Uterus (tissue), 4 donors: ENCODE measurements around the gene ACKR3. TPM values are rescaled to one million over a fixed set of nuclear protein-coding genes. Genes with fewer than 3 reads are reported as not detected.

Source experiments
- DNase-seq, 2 donors: peaks; one replicate each; pipeline ENCODE4 v3.0.0-alpha.2; 2019 to 2020
- H3K27ac ChIP-seq, 2 donors: fragments of 200-600 bp; sonication (generic); 1 replicate in 1 of 2; 2 replicates in 1 of 2; pipeline ENCODE4 v1.5.1; 2016 to 2018
- H3K27me3 ChIP-seq, 2 donors: fragments of 200-600 bp; sonication (generic); one replicate each; pipeline ENCODE4 v1.5.1; 2018 to 2019; ENCODE audit warnings: control low read depth in 1 of 2
- H3K36me3 ChIP-seq, 2 donors: fragments of 200-600 bp; sonication (generic); one replicate each; pipeline ENCODE4 v1.5.1; 2019; ENCODE audit warnings: control low read depth in 1 of 2
- H3K4me1 ChIP-seq, 2 donors: fragments of 200-600 bp; sonication (generic); one replicate each; pipeline ENCODE4 v1.5.1; 2018 to 2019; ENCODE audit warnings: control low read depth in 1 of 2
- H3K4me3 ChIP-seq, 2 donors: fragments of 200-600 bp; sonication (generic); 1 replicate in 1 of 2; 2 replicates in 1 of 2; pipeline ENCODE4 v1.5.1; 2018 to 2019; ENCODE audit warnings: mild to moderate bottlenecking in 1 of 2
- H3K9me3 ChIP-seq, 2 donors: fragments of 200-600 bp; sonication (generic); one replicate each; pipeline ENCODE4 v1.5.1; 2019; ENCODE audit warnings: control low read depth in 1 of 2
- POLR2A ChIP-seq, 2 donors: fragments of 450-650 bp; IDR thresholded peaks; one replicate each; pipeline ENCODE4 v1.6.1; 2016; ENCODE audit warnings: antibody characterized with exemption in 2 of 2, mild to moderate bottlenecking in 1 of 2, moderate library complexity in 1 of 2
- intact Hi-C: fragments of 100-400 bp; cut with DNase I; formaldehyde crosslinking; loops from one replicate; pipeline ENCODE4 v1.15.1; 2023; ENCODE audit warnings: low total_unique reads
- total RNA-seq, 4 donors: library from RNA; depleted of rRNA in 3 of 4; stranded (reverse); fragments of >200 nt in 3 of 4; gene quantifications; one replicate each; pipeline versions ENCODE4 v1.1.0 to v1.2.4, GENCODE V29; 2014 to 2023
- TF ChIP-seq, protein P1 (sequence below), 4 experiments: fragments of 200-600 bp in 2 of 4; fragments of 450-650 bp in 2 of 4; sonication (generic) in 2 of 4; IDR thresholded peaks; one replicate each; pipeline ENCODE4 v1.5.1; 2016 to 2019; ENCODE audit warnings: antibody characterized with exemption in 4 of 4, mild to moderate bottlenecking in 2 of 4, moderate library complexity in 1 of 4
- donor health status: DM: yes; HTN: yes; CAD: no.

The ACKR3 gene
- total RNA-seq, 4 donors from 2014 or later = 11.8 to 61.5 (median 26.2) TPM

DNA sequence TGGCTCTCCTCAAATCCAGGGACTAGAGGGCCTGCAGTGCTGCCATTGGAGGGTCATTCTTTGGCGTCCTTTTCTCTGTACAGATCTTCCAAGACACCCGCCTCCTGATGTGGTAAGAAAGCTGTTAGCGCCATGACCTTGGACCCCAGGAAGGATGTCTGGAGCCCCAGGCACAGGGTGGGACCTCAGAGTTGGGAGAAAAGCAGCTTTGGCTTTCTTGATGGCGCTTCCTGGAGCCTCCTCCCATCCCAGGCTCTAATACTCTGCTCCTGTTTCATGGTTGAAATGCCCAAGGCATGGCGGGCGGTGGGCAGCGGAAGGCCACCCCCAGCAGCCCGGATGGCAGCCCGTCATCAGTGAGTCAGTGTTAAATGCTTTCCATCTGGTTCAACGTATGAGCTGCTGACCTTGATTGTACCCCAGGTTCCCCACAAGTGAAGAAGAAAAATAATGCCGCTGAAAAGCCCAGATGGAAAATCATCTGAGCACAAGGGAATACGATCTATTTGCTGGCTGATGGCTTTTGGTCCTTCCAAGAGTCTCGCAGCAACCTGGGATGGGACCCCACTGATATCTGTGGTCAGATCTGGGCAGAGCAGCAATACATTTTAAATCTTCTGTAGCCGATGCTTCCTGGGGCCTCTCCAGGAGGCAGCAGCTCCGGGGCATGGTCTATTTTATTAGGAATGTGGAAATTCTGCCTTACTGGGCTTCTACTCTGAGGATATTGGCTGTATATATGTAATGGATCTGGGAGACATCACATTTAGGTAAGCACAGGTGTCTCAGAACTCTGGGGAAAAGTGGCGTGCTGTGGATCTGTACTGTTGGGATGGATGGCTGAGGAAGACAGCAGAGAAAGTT is 15.1 kb downstream of the ACKR3 start:
- Histone ChIP-seq H3K27me3 (no peaks in the 10 kb centered on the region), H3K4me1 (no peaks in the 10 kb centered on the region), H3K36me3 (no peaks in the 10 kb centered on the region), H3K4me3 (no peak overlapping the region), H3K9me3 (no peaks in the 10 kb centered on the region), H3K27ac (no peak overlapping the region)
- intact Hi-C loops = no loop called here
- TF ChIP-seq POLR2A (IDR thresholded peaks at IDR 0.05) = no peak
- TF ChIP-seq, protein P1, sequence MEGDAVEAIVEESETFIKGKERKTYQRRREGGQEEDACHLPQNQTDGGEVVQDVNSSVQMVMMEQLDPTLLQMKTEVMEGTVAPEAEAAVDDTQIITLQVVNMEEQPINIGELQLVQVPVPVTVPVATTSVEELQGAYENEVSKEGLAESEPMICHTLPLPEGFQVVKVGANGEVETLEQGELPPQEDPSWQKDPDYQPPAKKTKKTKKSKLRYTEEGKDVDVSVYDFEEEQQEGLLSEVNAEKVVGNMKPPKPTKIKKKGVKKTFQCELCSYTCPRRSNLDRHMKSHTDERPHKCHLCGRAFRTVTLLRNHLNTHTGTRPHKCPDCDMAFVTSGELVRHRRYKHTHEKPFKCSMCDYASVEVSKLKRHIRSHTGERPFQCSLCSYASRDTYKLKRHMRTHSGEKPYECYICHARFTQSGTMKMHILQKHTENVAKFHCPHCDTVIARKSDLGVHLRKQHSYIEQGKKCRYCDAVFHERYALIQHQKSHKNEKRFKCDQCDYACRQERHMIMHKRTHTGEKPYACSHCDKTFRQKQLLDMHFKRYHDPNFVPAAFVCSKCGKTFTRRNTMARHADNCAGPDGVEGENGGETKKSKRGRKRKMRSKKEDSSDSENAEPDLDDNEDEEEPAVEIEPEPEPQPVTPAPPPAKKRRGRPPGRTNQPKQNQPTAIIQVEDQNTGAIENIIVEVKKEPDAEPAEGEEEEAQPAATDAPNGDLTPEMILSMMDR (IDR thresholded peaks at IDR 0.05) = no peak
- no peak for DNase-seq

GRCh38 chr2:236585966-236586365 is 16.3 kb downstream of the ACKR3 start:
- intact Hi-C loops = no loop called here
- DNase-seq = no peak
- Histone ChIP-seq H3K27me3 (no peaks in the 10 kb centered on the region), H3K9me3 (no peaks in the 10 kb centered on the region), H3K4me1 (no peaks in the 10 kb centered on the region), H3K36me3 (no peaks in the 10 kb centered on the region), H3K27ac (no peak overlapping the region), H3K4me3 (no peak overlapping the region)
- no peak for TF ChIP-seq POLR2A (IDR thresholded peaks at IDR 0.05)
- TF ChIP-seq, protein P1 (IDR thresholded peaks at IDR 0.05) = no peak

DNA sequence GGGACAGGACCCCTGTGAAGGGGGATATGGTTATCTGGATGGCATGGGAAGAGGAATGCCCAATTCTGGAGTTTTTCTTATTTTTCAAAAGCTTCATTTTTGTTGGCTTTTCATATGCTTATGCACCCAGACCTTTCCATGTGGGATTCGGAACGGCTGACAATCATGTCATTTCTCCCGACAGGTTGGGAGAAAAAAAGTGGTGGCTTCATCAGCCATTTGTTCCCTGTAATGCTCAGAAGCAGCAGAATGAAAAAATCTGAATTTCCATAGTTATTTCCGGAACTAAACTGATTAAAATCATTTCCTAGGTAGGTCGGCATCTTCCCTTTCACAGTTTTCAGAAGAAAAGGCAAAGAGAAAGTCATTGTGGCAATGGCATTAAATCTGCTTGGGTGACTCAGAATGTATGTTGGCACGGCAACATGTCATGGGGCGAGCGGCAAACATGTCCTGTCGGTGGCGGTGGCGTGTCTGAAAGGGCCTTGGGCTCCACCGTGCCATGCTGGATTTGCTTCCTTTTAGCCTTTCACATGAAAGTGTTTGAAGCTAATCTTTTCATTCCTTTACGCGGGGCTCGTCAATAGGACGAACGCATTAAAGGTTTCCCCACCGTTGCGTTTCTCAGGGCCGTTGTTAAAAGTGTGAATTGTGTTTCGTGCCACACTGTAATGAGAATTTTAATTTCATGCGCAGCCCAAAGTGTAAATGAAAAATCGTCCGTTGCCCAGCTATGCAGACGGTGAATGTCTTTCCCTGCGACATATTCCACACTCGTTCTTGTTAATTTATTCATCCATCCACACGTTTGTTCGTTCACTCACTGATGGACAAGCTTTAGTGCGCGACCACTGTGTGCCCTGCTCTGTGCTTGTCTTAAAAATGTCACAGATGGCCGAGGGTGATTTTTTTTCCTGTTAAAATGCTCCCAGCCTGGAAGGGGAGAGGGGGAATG is 18.5 kb downstream of the ACKR3 start:
- H3K4me3 ChIP-seq = no peak overlapping the region
- H3K36me3 ChIP-seq = no peaks in the 10 kb centered on the region
- TF ChIP-seq, protein P1 (IDR thresholded peaks at IDR 0.05) = no peak
- TF ChIP-seq POLR2A (IDR thresholded peaks at IDR 0.05) = no peak
- H3K27me3 ChIP-seq = no peaks in the 10 kb centered on the region
- no peaks in the 10 kb centered on the region for H3K4me1 ChIP-seq
- intact Hi-C loops = no loop called here
- H3K9me3 ChIP-seq = no peaks in the 10 kb centered on the region
- no peak overlapping the region for H3K27ac ChIP-seq
- no peak for DNase-seq

- no peaks in the 10 kb centered on the region for H3K27me3 ChIP-seq
- H3K4me1 ChIP-seq = no peaks in the 10 kb centered on the region
- no peaks in the 10 kb centered on the region for H3K9me3 ChIP-seq
- intact Hi-C loops = no loop called here
- H3K36me3 ChIP-seq = no peaks in the 10 kb centered on the region
- DNase-seq = no peak
- TF ChIP-seq, protein P1 (IDR thresholded peaks at IDR 0.05) = no peak
- no peak for TF ChIP-seq POLR2A (IDR thresholded peaks at IDR 0.05)
- H3K27ac ChIP-seq = no peak overlapping the region
- H3K4me3 ChIP-seq = no peak overlapping the region
These were observed 19.4 kb downstream of the ACKR3 start for GRCh38 chr2:236588932-236589592.
